HCT116 (cell line): ENCODE data around the gene ZCCHC17. TPM values are rescaled to one million over a fixed set of nuclear protein-coding genes. Genes with fewer than 3 reads are reported as not detected.

ENCODE experiments used
- ATAC-seq: fragments of 200-7000 bp; cut with Tn5 transposase; 2 replicates; pipeline ENCODE4 v1.9.1; 2020; ENCODE audit warnings: mild to moderate bottlenecking, moderate library complexity
- BruUV-seq: library from RNA; stranded (reverse); fragments of 400-500 nt; replicated peaks from 2 replicates; lab custom pipeline; 2021; lab: Mats Ljungman, UMichigan
- CTCF ChIA-PET: fragments of 300-600 bp; sonication (Branson Sonifier 250); formaldehyde crosslinking; loops from one replicate; lab custom pipeline; 2021; ENCODE audit warnings: antibody characterized with exemption; lab: Charles Lee
- POLR2A ChIA-PET: fragments of 300-600, 350-600 bp; sonication (Branson Sonifier 250); formaldehyde crosslinking; loops from one replicate; lab custom pipeline; 2021; ENCODE audit warnings: antibody characterized with exemption; lab: Charles Lee
- RAD21 ChIA-PET, 2 experiments: fragments of 300-600 bp; sonication (Branson Sonifier 250); formaldehyde crosslinking; loops; one replicate each; lab custom pipeline; 2023; ENCODE audit warnings: low total read pairs in 2 of 2; ENCODE audit not compliant: uncharacterized antibody in 2 of 2, unreplicated experiment in 2 of 2, low non-redundant PET in 1 of 2; lab: Charles Lee
- DNase-seq: peaks from one replicate; pipeline ENCODE4 v3.0.0-alpha.2; 2010; ENCODE audit warnings: low read depth, low spot score
- H2AFZ ChIP-seq: fragments of 200-600 bp; shearing (Covaris generic), sonication (generic); 2 replicates; pipeline ENCODE4 v1.6.1; 2017; ENCODE audit warnings: low read depth, mixed run types, mixed read lengths, antibody characterized with exemption, low read length; ENCODE audit not compliant: poor library complexity, severe bottlenecking
- H3K27ac ChIP-seq: 2 replicates; pipeline ENCODE4 v1.5.1; 2012; ENCODE audit warnings: low read depth, low read length
- H3K27me3 ChIP-seq: fragments of 200-600 bp; sonication (generic); 2 replicates; pipeline ENCODE4 v1.6.1; 2016; ENCODE audit warnings: mixed run types, low read length, mixed read lengths; ENCODE audit not compliant: insufficient read depth
- H3K36me3 ChIP-seq, 2 experiments: fragments of 200-500 bp in 1 of 2; fragments of 200-600 bp in 1 of 2; sonication (Bioruptor generic) in 1 of 2; sonication (generic) in 1 of 2; 2 replicates each; pipeline versions ENCODE4 v1.5.1 to v1.6.1; 2014 to 2016; ENCODE audit warnings: low read length in 2 of 2, inconsistent platforms in 1 of 2, mixed read lengths in 1 of 2, mixed run types in 1 of 2; ENCODE audit not compliant: insufficient read depth in 2 of 2, control insufficient read depth in 1 of 2
- H3K4me1 ChIP-seq, 2 experiments: fragments of 200-600 bp in 1 of 2; sonication (generic) in 1 of 2; 2 replicates each; pipeline versions ENCODE4 v1.5.1 to v1.6.1; 2012 to 2017; ENCODE audit warnings: low read length in 2 of 2, inconsistent platforms in 1 of 2, mild to moderate bottlenecking in 1 of 2, mixed read lengths in 1 of 2, mixed run types in 1 of 2, moderate library complexity in 1 of 2; ENCODE audit not compliant: insufficient read depth in 2 of 2, control insufficient read depth in 1 of 2
- H3K4me2 ChIP-seq: fragments of 200-600 bp; sonication (generic); 2 replicates; pipeline ENCODE4 v1.6.1; 2017; ENCODE audit warnings: mixed run types, low read length, mixed read lengths
- H3K4me3 ChIP-seq, 2 experiments: fragments of 200-600 bp in 1 of 2; sonication (generic) in 1 of 2; replicated peaks in 1 of 2; 2 replicates each; pipeline ENCODE4 v1.5.1; 2011 to 2016; ENCODE audit warnings: low read length in 2 of 2, control low read depth in 1 of 2, low read depth in 1 of 2, mild to moderate bottlenecking in 1 of 2, mixed read lengths in 1 of 2, mixed run types in 1 of 2
- H3K79me2 ChIP-seq: fragments of 200-600 bp; sonication (generic); 2 replicates; pipeline ENCODE4 v1.6.1; 2017; ENCODE audit warnings: mild to moderate bottlenecking, mixed run types, low read length, moderate library complexity, mixed read lengths; ENCODE audit not compliant: insufficient read depth
- H3K9ac ChIP-seq: fragments of 200-600 bp; sonication (generic); 2 replicates; pipeline ENCODE4 v1.6.1; 2016; ENCODE audit warnings: low read length, mixed read lengths
- H3K9me2 ChIP-seq: fragments of 200-600 bp; sonication (generic), shearing (Covaris generic); 2 replicates; pipeline ENCODE4 v1.6.1; 2017; ENCODE audit warnings: mixed run types, mild to moderate bottlenecking, moderate library complexity; ENCODE audit not compliant: insufficient read depth
- H3K9me3 ChIP-seq, 2 experiments: fragments of 200-500 bp in 1 of 2; fragments of 200-600 bp in 1 of 2; sonication (Bioruptor generic) in 1 of 2; sonication (generic) in 1 of 2; 2 replicates each; pipeline ENCODE4 v1.6.1; 2014 to 2017; ENCODE audit warnings: low read length in 2 of 2, mixed read lengths in 2 of 2, inconsistent platforms in 1 of 2, low read depth in 1 of 2, mild to moderate bottlenecking in 1 of 2, mixed run types in 1 of 2, moderate library complexity in 1 of 2; ENCODE audit not compliant: control insufficient read depth in 1 of 2, insufficient read depth in 1 of 2
- H4K20me1 ChIP-seq: fragments of 200-600 bp; sonication (generic), shearing (Covaris generic); 2 replicates; pipeline ENCODE4 v1.6.1; 2017; ENCODE audit warnings: mixed run types, mild to moderate bottlenecking, moderate library complexity; ENCODE audit not compliant: insufficient read depth
- POLR2A ChIP-seq: IDR thresholded peaks from 2 replicates; pipeline ENCODE4 v1.7.0; 2011; ENCODE audit warnings: borderline replicate concordance; ENCODE audit not compliant: insufficient read depth, insufficient read length; ENCODE audit errors: extremely low read depth
- POLR2AphosphoS5 ChIP-seq: IDR thresholded peaks from 2 replicates; pipeline ENCODE4 v1.6.1; 2011; ENCODE audit warnings: mild to moderate bottlenecking, low read depth, low read length, moderate library complexity
- ZFX ChIP-seq: fragments of 450-650 bp; IDR thresholded peaks from 2 replicates; pipeline ENCODE4 v1.6.1; 2017
- intact Hi-C: fragments of 100-400 bp; cut with micrococcal nuclease; formaldehyde crosslinking; loops from 2 replicates; pipeline ENCODE4 v1.10.0; 2022
- total RNA-seq: library from RNA; stranded (reverse); gene quantifications from one replicate; pipeline ENCODE4 v1.2.1, GENCODE V29; 2021; ENCODE audit not compliant: unreplicated experiment
- TF ChIP-seq, protein P1 (sequence below), 3 experiments: fragments of 200-600 bp in 1 of 3; sonication (generic) in 1 of 3; IDR thresholded peaks in 2 of 3; conservative IDR thresholded peaks in 1 of 3; 2 replicates each; pipeline ENCODE4 v1.5.1; 2012 to 2017; ENCODE audit warnings: low read depth in 2 of 3, low read length in 2 of 3, antibody characterized with exemption in 1 of 3, borderline replicate concordance in 1 of 3, control low read depth in 1 of 3, mild to moderate bottlenecking in 1 of 3, mixed read lengths in 1 of 3, mixed run types in 1 of 3, moderate library complexity in 1 of 3; ENCODE audit not compliant: insufficient read depth in 1 of 3
- TF ChIP-seq, protein P2 (sequence below): IDR thresholded peaks from 2 replicates; pipeline ENCODE4 v1.6.1; 2012

ZCCHC17 gene
- total RNA-seq, 1 experiment from 2014 or later, result 27.8 TPM

DNA sequence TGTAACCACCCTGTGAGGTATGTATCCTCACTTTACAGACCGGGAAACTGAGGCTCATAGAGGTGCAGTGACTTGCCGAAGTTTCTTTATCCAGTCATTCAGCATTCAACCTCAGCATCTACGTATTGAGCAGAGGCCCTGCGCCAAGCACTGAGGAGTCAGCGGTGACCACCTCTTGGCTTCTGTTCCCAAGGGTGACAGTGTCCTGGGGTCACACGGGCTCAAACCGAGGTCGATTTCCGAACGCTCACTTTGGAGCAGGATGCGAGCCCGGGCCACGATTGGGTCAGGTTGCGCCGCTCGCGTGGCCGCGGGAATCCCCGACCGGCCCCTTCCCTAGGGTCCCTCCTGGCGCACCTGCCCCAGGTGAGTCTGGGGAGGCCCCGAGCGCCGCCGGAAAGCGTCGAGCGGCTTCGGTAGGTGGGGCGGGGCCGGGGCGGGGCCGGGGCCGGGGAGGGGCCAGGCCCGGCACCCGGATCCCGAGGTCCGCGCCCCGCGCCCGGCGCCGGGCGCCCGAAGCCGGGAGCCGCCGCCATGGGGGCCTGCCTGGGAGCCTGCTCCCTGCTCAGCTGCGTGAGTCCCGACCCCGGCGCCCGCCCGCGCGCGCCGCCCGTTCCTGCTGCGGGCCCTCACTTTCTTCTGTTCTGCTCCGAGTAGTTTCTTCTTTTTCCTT is 116.0 kb downstream of the ZCCHC17 start, which contains the start of gene SERINC2:
TSS of gene SERINC2 (plus strand) at position 482 of the 673 bp plus-strand sequence. CDS start at position 535, 53 bp downstream.
- ChIA-PET CTCF (interaction anchor here (0.9 to 2.6 kb wide), 2 partner anchors 16 to 18 kb away, joined by 3 to 10 read pairs; no protein-coding TSS in a partner anchor), RAD21 (no interaction called here), POLR2A (no interaction called here)
- intact Hi-C loops, result no loop called here
- TF ChIP-seq POLR2AphosphoS5 (peak; percentile 79), ZFX (peak; percentile 34), POLR2A (peak; percentile 35)
- TF ChIP-seq, protein P1, sequence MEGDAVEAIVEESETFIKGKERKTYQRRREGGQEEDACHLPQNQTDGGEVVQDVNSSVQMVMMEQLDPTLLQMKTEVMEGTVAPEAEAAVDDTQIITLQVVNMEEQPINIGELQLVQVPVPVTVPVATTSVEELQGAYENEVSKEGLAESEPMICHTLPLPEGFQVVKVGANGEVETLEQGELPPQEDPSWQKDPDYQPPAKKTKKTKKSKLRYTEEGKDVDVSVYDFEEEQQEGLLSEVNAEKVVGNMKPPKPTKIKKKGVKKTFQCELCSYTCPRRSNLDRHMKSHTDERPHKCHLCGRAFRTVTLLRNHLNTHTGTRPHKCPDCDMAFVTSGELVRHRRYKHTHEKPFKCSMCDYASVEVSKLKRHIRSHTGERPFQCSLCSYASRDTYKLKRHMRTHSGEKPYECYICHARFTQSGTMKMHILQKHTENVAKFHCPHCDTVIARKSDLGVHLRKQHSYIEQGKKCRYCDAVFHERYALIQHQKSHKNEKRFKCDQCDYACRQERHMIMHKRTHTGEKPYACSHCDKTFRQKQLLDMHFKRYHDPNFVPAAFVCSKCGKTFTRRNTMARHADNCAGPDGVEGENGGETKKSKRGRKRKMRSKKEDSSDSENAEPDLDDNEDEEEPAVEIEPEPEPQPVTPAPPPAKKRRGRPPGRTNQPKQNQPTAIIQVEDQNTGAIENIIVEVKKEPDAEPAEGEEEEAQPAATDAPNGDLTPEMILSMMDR (IDR thresholded peaks at IDR 0.05 in 2 of 3, conservative IDR thresholded peaks at IDR 0.05 in 1 of 3; ENCODE audit: borderline replicate concordance in 1 of 3, insufficient read depth in 1 of 3, low read depth in 2 of 3, low read length in 2 of 3), result no peak
- Histone ChIP-seq H3K4me1 (peaks cover 8 to 40% of the 10 kb centered on the region in 2 experiments; a peak in 3 of 4 replicates), H3K4me2 (peak within 1 kb of the TSS; percentile 97), H4K20me1 (no peaks in the 10 kb centered on the region), H3K27ac (peak within 1 kb of the TSS; percentile 66), H3K9ac (peak within 1 kb of the TSS; percentile 87), H3K27me3 (no peaks in the 10 kb centered on the region), H3K36me3 (no peaks in the 10 kb centered on the region), H3K79me2 (peaks cover 13% of the 10 kb centered on the region; the same call in 1 of the 2 replicates), H3K9me3 (no peaks in the 10 kb centered on the region), H2AFZ (peak within 1 kb of the TSS; percentile 57), H3K9me2 (no peaks in the 10 kb centered on the region), H3K4me3 (peak within 1 kb of the TSS; percentile 84 to 98)
- ATAC-seq, result peak; percentile 89
- no peak for DNase-seq
- no TSS peak for BruUV-seq

DNA sequence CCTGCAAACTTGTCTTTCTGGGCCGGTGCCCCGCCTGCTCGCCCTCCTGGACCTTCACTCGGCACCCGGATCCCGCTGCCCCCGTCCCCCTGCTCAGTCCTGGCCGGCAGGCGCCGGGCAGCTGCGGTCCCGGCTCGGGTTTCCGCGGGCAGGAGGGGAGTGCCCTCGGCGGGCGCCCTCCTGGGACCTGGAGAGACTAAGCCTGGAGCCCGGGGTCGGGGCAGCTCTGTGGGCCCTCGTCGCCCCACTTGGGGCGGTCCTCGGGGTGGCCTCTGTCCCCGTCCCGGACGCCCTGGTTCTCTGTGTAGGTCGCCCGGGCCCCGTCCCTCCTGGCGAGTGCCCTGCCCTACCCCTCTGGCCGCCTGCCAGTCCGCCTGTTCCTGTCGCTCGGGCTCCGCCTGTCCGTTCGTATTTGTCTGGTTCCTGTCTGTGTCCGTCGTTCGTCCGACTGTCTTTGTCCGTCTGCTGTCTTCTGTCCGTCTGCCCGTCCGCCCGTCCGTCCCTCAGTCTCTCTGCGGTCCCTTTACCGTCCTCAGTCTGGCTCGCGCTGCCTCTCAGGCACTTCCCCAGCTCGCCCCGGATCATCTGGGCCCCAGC is 116.7 kb downstream of the ZCCHC17 start:
- Histone ChIP-seq H3K4me3 (peak overlapping the region; percentile 84 to 98), H2AFZ (no peak overlapping the region), H3K4me1 (peaks cover 8 to 45% of the 10 kb centered on the region in 2 experiments; a peak in 3 of 4 replicates), H3K4me2 (peak overlapping the region; percentile 97), H3K36me3 (no peaks in the 10 kb centered on the region), H3K9ac (peak overlapping the region; percentile 87), H3K9me3 (no peaks in the 10 kb centered on the region), H3K79me2 (peaks cover 13% of the 10 kb centered on the region; the same call in 1 of the 2 replicates), H3K27me3 (no peaks in the 10 kb centered on the region), H4K20me1 (no peaks in the 10 kb centered on the region), H3K27ac (peak overlapping the region; percentile 66), H3K9me2 (no peaks in the 10 kb centered on the region)
- CTCF ChIA-PET, result interaction anchor here (2.6 kb wide), 1 partner anchor 19 kb away, joined by 10 read pairs; no protein-coding TSS in a partner anchor
- BruUV-seq, result no TSS peak
- intact Hi-C loops, result no loop called here
- ATAC-seq, result peak; percentile 65
- POLR2A ChIA-PET, result no interaction called here
- TF ChIP-seq, protein P2, sequence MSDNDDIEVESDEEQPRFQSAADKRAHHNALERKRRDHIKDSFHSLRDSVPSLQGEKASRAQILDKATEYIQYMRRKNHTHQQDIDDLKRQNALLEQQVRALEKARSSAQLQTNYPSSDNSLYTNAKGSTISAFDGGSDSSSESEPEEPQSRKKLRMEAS, result no peak
- TF ChIP-seq ZFX, result peak; percentile 26; the same call in 1 of the 2 replicates
- TF ChIP-seq POLR2AphosphoS5, result peak; percentile 35; the same call in 1 of the 2 replicates
- RAD21 ChIA-PET, result no interaction called here
- no peak for DNase-seq
